Neutrophil (primary cell): ENCODE data around the gene AMH.
A peak's percentile ranks its signal among the peaks of the same experiment; 100 is the strongest.

ENCODE experiments used
- H3K27ac ChIP-seq: fragments of 200-600 bp; sonication (generic); 2 replicates; pipeline ENCODE4 v1.5.1; 2016; ENCODE audit warnings: mild to moderate bottlenecking, moderate library complexity
- H3K27me3 ChIP-seq: fragments of 200-600 bp; sonication (generic); 2 replicates; pipeline ENCODE4 v1.6.0; 2016; ENCODE audit warnings: mild to moderate bottlenecking
- H3K36me3 ChIP-seq: fragments of 200-600 bp; sonication (generic); 2 replicates; pipeline ENCODE4 v1.5.1; 2017
- H3K4me1 ChIP-seq, 2 experiments: fragments of 200-600 bp in 1 of 2; sonication (generic) in 1 of 2; 1 replicate in 1 of 2; 2 replicates in 1 of 2; pipeline versions ENCODE4 v1.5.1 to v1.6.1; 2013 to 2016; ENCODE audit warnings: low read depth in 1 of 2, low read length in 1 of 2, mild to moderate bottlenecking in 1 of 2, moderate library complexity in 1 of 2; ENCODE audit not compliant: control insufficient read depth in 1 of 2, insufficient read depth in 1 of 2
- H3K4me3 ChIP-seq, 2 experiments: fragments of 200-600 bp in 1 of 2; sonication (generic) in 1 of 2; 1 replicate in 1 of 2; 2 replicates in 1 of 2; pipeline ENCODE4 v1.5.1; 2013 to 2016; ENCODE audit warnings: low read depth in 1 of 2, low read length in 1 of 2, mild to moderate bottlenecking in 1 of 2, moderate library complexity in 1 of 2
- H3K9me3 ChIP-seq: fragments of 200-600 bp; sonication (generic); 2 replicates; pipeline ENCODE4 v1.5.1; 2016
- TF ChIP-seq, protein P1 (sequence below): fragments of 200-600 bp; sonication (generic); IDR thresholded peaks from 2 replicates; pipeline ENCODE4 v1.5.1; 2016; ENCODE audit warnings: antibody characterized with exemption

The AMH gene

DNA sequence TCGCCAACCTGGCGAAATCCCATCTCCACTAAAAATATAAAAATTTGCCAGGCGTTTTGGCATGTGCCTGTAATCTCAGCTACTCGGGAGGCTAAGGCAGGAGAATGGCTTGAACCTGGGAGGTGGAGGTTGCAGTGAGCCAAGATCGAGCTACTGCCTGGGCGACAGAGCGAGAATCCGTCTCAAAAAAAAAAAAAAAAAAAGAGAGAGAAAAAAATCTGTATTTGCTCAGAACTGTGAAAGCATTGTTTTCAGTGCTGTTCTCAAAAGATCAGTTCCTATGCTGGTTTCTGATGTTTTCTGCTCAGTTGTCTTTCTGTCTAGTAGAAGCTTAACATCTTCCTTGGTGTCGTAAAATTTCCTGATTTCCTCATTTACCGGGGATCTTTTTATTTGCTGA, 9.9 kb upstream of the AMH start:
- H3K9me3 ChIP-seq, result no peaks in the 10 kb centered on the region
- peak overlapping the region in 1 of 2 experiments; percentile 3 for H3K4me3 ChIP-seq
- no peaks in the 10 kb centered on the region for H3K27me3 ChIP-seq
- peaks cover 13% of the 10 kb centered on the region for H3K36me3 ChIP-seq
- peak overlapping the region; percentile 97 for H3K27ac ChIP-seq
- TF ChIP-seq, protein P1, sequence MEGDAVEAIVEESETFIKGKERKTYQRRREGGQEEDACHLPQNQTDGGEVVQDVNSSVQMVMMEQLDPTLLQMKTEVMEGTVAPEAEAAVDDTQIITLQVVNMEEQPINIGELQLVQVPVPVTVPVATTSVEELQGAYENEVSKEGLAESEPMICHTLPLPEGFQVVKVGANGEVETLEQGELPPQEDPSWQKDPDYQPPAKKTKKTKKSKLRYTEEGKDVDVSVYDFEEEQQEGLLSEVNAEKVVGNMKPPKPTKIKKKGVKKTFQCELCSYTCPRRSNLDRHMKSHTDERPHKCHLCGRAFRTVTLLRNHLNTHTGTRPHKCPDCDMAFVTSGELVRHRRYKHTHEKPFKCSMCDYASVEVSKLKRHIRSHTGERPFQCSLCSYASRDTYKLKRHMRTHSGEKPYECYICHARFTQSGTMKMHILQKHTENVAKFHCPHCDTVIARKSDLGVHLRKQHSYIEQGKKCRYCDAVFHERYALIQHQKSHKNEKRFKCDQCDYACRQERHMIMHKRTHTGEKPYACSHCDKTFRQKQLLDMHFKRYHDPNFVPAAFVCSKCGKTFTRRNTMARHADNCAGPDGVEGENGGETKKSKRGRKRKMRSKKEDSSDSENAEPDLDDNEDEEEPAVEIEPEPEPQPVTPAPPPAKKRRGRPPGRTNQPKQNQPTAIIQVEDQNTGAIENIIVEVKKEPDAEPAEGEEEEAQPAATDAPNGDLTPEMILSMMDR, result no peak
- peaks cover 52 to 58% of the 10 kb centered on the region in 2 experiments for H3K4me1 ChIP-seq

DNA sequence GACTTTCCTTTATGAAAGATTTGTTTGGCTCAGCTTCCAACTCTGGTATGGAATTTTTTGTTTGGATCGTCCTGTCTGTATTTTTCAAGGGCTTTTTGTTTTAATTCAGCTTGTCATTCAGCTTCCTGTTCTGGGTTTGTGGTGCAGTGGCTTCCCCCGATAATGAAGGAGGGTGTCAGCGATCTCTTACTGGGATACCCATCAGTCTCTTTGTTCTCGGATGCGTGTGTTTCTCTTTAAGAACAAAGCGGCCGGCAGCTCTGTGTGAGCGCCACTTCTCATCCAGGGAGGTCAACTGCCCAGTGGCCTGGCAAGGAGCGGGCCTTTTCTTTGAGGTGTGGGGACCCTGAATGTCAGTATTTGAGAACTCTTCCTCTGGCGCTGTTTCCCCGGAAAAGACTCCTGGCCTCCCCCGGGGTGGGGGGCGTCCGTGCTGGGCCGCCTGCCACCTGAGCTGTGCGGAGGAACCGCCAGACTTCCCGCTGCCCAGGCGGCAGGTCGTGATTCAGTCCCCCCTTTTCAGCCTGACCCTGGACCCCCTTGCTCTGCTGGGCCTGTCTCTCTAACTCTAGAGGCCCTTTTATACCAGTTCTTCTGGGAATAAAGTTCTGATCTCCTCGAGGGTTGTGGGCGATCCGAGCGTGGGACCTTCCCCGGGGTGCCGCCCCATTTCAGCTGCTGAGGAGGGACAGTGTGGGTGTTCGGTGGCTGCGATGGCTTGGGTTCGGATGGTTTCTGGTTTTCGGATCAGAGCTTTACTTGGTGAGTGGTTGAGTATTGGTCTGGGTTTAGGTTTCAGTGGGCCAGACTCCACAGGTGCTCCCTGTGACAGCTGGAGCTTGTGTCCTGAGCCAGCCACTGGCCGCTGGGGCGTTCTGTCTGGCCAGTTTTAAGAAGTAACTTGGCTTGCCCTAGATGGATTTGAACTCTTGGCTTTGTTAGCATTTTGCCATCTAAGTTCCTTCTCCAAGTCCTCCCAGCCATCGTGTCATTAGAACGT, 9.1 kb upstream of the AMH start:
- Histone ChIP-seq H3K27me3 (no peaks in the 10 kb centered on the region), H3K27ac (peak overlapping the region; percentile 97), H3K4me3 (peak overlapping the region in 1 of 2 experiments; percentile 3), H3K36me3 (peaks cover 22% of the 10 kb centered on the region), H3K4me1 (peaks cover 47 to 50% of the 10 kb centered on the region in 2 experiments), H3K9me3 (no peaks in the 10 kb centered on the region)
- TF ChIP-seq, protein P1, result no peak

DNA sequence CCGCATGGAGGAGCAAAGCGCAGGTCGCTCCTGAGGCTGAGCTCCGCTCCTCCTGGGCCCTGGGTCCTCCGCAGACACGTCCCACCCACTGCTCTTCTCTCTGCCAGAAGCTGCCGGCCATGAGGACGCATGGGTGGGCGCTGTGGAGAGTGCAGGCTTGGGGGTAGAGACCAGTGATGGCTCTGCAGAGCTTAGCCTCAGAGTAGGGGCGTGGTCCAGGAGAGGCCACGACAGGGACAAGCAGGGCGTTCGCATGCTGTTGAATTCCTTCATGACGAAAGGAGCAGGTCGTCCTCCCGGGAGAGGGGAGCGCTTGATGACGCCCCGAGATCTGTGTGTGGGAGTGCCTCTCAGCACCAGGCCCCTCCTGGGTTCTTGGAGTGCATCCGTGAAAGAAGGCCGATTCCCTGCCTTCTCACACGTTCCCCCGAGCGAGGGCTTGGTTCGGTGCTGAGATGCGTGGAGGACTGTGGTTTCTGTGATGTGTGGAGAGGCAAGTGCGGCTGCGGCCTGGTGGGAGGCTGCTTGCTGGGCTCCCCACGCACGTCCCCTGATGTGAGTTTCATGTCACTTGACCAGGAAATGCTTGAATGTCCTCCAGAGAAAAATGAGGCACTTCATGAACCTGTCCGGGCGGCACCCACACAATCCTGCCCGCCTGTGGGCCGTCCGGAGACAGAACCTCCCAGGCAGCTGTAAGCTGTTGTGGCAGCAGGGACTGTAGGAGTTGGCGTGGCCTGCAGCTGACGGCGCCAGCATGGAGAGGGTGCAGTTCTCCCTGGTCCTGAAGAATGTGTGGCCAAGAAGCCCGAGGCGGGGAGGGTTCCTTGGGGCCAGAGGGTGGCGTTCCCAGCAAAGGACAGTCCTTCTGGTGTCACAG, 8.0 kb upstream of the AMH start:
- Histone ChIP-seq H3K36me3 (peaks cover 32% of the 10 kb centered on the region), H3K27ac (no peak overlapping the region), H3K4me3 (no peak overlapping the region), H3K4me1 (peaks cover 40 to 41% of the 10 kb centered on the region in 2 experiments), H3K27me3 (no peaks in the 10 kb centered on the region), H3K9me3 (no peaks in the 10 kb centered on the region)
- TF ChIP-seq, protein P1, result no peak

DNA sequence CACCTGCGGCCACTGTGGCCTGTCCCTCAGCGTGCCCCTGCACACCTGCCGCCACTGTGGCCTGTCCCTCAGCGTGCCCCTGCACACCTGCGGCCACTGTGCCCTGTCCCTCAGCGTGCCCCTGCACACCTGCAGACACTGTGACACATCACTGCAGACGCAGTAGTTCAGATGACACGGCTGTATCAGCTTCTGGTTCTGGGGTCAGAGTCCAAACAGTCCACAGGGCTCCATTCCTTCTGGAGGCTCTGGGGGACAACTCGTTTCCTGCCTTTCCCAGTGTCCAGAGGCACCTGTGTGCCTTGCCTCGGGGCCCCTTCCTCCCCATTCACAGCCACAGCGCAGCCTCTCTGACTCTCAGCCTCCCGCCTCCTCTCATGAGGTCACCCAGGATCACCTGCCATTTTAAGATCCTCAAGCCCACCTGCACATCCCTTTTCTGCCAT, 7.0 kb upstream of the AMH start:
- peaks cover 38 to 39% of the 10 kb centered on the region in 2 experiments for H3K4me1 ChIP-seq
- TF ChIP-seq, protein P1, result no peak
- H3K27me3 ChIP-seq, result no peaks in the 10 kb centered on the region
- no peak overlapping the region for H3K4me3 ChIP-seq
- no peaks in the 10 kb centered on the region for H3K9me3 ChIP-seq
- no peak overlapping the region for H3K27ac ChIP-seq
- peaks cover 42% of the 10 kb centered on the region for H3K36me3 ChIP-seq

DNA sequence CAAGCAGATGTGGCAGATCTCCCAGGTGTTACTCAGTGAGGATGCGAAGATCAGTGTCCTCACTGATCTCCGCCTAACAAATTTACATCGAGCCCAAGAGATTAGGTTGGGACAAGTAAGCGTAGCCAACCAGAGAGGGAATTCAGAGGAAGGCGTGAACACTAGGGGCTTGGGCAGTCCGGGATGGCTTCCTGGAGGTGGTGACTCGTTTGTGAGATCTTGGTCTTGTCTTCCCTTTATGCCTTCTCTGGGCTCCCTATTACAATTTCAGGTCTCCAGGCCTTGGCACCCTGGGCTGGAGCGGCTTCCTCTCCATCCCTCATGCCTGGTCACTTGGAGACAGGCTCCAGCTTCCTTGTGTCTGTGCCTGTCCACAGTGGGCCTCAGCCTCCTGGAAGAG, 6.3 kb upstream of the AMH start:
- Histone ChIP-seq H3K4me1 (peaks cover 31 to 32% of the 10 kb centered on the region in 2 experiments), H3K36me3 (peaks cover 49% of the 10 kb centered on the region), H3K27me3 (no peaks in the 10 kb centered on the region), H3K27ac (no peak overlapping the region), H3K4me3 (no peak overlapping the region), H3K9me3 (no peaks in the 10 kb centered on the region)
- TF ChIP-seq, protein P1, result no peak
